Epithelial cell of proximal tubule (primary cell): Measurements from ENCODE around the gene NSD1. TPM values are rescaled to one million over a fixed set of nuclear protein-coding genes. Genes with fewer than 3 reads are reported as not detected.

Experiments used
- DNase-seq: peaks from one replicate; pipeline ENCODE4 v3.0.0-alpha.2; 2011; ENCODE audit warnings: low read depth
- H3K4me3 ChIP-seq: 2 replicates; pipeline ENCODE4 v1.5.1; 2011; ENCODE audit warnings: low read depth, mild to moderate bottlenecking, low read length
- CTCF ChIP-seq: conservative IDR thresholded peaks from 2 replicates; pipeline ENCODE4 v1.5.1; 2012; ENCODE audit warnings: low read depth, mild to moderate bottlenecking, low read length
- total RNA-seq: library from RNA; depleted of rRNA; stranded (reverse); fragments of >200 nt; gene quantifications from 2 replicates; pipeline ENCODE4 v1.2.3, GENCODE V29; 2015

The NSD1 gene
- total RNA-seq, 1 donor from 2014 or later = 30.6 TPM

GRCh38 chr5:177232761-177233160 is 99.2 kb downstream of the NSD1 start:
- no peak overlapping the region for H3K4me3 ChIP-seq
- no peak for TF ChIP-seq CTCF
- DNase-seq = no peak

- TF ChIP-seq CTCF = no peak
- no peak overlapping the region for H3K4me3 ChIP-seq
- DNase-seq = no peak
Measured at GRCh38 chr5:177233206-177233605, 99.6 kb downstream of the NSD1 start.

- DNase-seq = no peak
- no peak overlapping the region for H3K4me3 ChIP-seq
- TF ChIP-seq CTCF = no peak
Measured at GRCh38 chr5:177233802-177234201, 100.2 kb downstream of the NSD1 start.

GRCh38 chr5:177234841-177235240 is 101.3 kb downstream of the NSD1 start:
- no peak for DNase-seq
- no peak overlapping the region for H3K4me3 ChIP-seq
- no peak for TF ChIP-seq CTCF

GRCh38 chr5:177241768-177242167 is 108.2 kb downstream of the NSD1 start:
- TF ChIP-seq CTCF = no peak
- no peak for DNase-seq

GRCh38 chr5:177242304-177242703 is 108.7 kb downstream of the NSD1 start:
- no peak for DNase-seq
- TF ChIP-seq CTCF = no peak
- no peak overlapping the region for H3K4me3 ChIP-seq

More at GRCh38 chr5:177241768-177242167, 108.2 kb downstream of the NSD1 start:
- H3K4me3 ChIP-seq = no peak overlapping the region

- TF ChIP-seq CTCF = no peak
- H3K4me3 ChIP-seq = no peak overlapping the region
- DNase-seq = peak; percentile 22
Measured at GRCh38 chr5:177249761-177250537, 116.4 kb downstream of the NSD1 start.
